ENCODE results near the gene EIF3L.

EIF3L gene

DNA sequence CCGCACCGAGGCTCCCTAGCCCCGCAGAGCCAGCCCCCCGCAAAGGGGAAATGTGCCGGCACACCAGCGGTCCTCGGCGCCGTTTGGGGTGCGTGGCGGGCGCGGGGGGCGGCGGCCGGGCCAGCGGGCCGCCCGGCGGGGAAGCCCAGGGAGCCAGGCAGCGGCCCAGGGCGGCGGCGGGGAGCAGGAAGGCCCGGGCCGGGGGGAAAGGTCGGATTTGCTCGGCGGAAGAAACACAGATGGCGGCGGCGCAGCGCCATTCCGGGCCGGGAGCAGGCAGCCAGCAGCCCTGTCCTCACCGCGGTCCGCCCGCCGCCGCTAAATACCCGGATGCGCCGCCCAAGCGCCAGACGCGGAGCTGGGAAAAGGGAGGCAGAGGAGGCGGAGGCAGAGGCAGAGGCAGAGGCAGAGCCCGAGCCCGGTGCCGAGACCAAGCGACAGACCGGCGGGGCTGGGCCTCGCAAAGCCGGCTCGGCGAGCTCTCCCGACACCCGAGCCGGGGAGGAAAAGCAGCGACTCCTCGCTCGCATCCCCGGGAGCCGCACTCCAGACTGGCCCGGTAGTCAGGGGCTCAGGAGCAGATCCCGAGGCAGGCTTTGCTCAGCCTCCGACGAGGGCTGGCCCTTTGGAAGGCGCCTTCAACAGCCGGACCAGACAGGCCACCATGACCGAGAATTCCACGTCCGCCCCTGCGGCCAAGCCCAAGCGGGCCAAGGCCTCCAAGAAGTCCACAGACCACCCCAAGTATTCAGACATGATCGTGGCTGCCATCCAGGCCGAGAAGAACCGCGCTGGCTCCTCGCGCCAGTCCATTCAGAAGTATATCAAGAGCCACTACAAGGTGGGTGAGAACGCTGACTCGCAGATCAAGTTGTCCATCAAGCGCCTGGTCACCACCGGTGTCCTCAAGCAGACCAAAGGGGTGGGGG, 44.1 kb upstream of the EIF3L start:
- no peak for DNase-seq (ENCODE audit: low read depth)

DNA sequence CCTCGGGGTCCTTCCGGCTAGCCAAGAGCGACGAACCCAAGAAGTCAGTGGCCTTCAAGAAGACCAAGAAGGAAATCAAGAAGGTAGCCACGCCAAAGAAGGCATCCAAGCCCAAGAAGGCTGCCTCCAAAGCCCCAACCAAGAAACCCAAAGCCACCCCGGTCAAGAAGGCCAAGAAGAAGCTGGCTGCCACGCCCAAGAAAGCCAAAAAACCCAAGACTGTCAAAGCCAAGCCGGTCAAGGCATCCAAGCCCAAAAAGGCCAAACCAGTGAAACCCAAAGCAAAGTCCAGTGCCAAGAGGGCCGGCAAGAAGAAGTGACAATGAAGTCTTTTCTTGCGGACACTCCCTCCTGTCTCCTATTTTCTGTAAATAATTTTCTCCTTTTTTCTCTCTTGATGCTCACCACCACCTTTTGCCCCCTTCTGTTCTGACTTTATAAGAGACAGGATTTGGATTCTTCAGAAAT, 43.4 kb upstream of the EIF3L start:
- DNase-seq (ENCODE audit: low read depth) = no peak
- H3K4me3 ChIP-seq (ENCODE audit: low read depth, low read length) = no peak overlapping the region; the same call in 1 of the 2 replicates
- TF ChIP-seq, protein P1, sequence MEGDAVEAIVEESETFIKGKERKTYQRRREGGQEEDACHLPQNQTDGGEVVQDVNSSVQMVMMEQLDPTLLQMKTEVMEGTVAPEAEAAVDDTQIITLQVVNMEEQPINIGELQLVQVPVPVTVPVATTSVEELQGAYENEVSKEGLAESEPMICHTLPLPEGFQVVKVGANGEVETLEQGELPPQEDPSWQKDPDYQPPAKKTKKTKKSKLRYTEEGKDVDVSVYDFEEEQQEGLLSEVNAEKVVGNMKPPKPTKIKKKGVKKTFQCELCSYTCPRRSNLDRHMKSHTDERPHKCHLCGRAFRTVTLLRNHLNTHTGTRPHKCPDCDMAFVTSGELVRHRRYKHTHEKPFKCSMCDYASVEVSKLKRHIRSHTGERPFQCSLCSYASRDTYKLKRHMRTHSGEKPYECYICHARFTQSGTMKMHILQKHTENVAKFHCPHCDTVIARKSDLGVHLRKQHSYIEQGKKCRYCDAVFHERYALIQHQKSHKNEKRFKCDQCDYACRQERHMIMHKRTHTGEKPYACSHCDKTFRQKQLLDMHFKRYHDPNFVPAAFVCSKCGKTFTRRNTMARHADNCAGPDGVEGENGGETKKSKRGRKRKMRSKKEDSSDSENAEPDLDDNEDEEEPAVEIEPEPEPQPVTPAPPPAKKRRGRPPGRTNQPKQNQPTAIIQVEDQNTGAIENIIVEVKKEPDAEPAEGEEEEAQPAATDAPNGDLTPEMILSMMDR (IDR thresholded peaks at IDR 0.05; ENCODE audit: low read depth, low read length, missing control alignments) = no peak

More for the DNA sequence above, 44.1 kb upstream of the EIF3L start:
- H3K4me3 ChIP-seq (ENCODE audit: low read depth, low read length) = peak overlapping the region; percentile 47
- TF ChIP-seq, protein P1 (IDR thresholded peaks at IDR 0.05; ENCODE audit: low read depth, low read length, missing control alignments) = no peak

DNA sequence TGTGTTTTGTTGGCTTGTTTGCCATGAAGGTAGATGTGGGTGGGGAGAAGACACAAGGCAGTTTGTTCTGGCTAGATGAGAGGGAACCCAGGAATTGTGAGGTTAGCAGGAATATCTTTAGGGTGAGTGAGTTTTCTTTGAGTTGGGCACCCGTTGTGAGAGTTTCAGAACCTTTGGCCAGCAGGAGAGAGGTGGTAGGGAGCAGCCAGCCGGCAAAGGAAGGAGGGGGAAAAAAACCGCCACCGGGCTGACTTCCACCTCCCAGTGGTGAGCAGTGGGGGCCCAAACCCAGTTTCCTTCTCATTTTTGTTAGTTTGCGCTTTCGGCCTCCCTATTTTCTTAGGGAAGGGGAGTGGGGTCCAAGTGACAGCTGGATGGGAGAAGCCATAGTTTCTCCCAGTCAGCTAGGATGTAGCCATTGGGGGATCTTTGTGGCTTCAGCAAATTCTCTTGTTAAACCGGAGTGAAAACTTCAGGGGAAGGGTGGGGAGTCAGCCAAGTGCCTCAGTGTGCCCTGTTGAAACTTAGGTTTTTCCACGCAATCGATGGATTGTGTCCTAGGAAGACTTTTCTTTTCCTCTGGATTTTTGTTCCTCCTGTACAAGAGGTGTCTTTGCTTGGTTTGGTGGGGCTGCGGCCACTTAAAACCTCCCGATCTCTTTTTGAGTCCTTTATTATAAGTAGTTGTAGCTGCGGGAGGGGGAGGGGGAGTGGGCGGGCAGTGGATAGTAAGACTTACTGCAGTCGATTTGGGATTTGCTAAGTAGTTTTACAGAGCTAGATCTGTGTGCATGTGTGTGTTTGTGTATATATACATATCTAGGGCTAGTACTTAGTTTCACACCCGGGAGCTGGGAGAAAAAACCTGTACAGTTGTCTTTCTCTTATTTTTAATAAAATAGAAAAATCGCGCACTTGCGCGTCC, 42.5 kb upstream of the EIF3L start:
- no peak for DNase-seq (ENCODE audit: low read depth)
- TF ChIP-seq, protein P1 (IDR thresholded peaks at IDR 0.05; ENCODE audit: low read depth, low read length, missing control alignments) = no peak
- no peak overlapping the region; the same call in 1 of the 2 replicates for H3K4me3 ChIP-seq (ENCODE audit: low read depth, low read length)

DNA sequence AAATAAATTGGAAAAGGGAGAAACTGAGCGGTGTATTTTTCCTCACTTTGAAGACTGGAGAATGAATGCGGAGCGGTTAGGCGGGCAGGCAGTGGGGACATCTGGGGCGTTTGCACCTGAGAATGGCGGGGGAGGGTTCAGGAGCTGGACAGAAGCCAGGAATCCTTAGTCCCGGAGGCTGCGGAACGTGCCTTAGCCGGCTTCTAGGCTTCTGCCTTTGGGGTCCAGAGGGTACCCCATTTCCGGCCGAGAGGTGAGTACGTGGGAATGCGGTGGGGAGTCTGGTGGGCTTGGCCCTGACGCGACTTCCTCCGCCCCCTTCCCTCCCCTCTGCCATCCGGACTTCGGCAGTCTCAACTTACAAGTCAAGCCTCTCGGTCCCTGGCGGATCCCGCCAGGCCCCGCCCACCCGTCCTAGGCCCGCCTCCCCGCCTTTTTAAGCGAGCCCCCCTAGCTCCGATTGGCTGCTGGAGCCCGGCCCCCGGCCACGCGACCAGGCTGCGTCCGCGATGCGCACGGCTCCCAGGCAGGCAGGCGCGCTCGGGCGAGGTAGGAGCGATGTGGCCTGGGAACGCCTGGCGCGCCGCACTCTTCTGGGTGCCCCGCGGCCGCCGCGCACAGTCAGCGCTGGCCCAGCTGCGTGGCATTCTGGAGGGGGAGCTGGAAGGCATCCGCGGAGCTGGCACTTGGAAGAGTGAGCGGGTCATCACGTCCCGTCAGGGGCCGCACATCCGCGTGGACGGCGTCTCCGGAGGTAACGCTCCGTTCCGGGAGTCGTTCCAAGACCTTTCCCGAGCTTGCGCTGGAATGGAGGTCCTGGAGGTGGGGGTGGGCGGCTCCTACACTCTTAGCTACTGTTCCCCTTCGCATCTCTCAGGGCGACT, 41.6 kb upstream of the EIF3L start, which contains the start of gene GCAT:
GCAT (plus strand) TSS at position 525 of the 884 bp plus-strand sequence; CDS start at position 559, 34 bp downstream.
- peak within 1 kb of the TSS; percentile 80 for H3K4me3 ChIP-seq (ENCODE audit: low read depth, low read length)
- DNase-seq (ENCODE audit: low read depth) = peak; percentile 75
- TF ChIP-seq, protein P1 (IDR thresholded peaks at IDR 0.05; ENCODE audit: low read depth, low read length, missing control alignments) = no peak

DNA sequence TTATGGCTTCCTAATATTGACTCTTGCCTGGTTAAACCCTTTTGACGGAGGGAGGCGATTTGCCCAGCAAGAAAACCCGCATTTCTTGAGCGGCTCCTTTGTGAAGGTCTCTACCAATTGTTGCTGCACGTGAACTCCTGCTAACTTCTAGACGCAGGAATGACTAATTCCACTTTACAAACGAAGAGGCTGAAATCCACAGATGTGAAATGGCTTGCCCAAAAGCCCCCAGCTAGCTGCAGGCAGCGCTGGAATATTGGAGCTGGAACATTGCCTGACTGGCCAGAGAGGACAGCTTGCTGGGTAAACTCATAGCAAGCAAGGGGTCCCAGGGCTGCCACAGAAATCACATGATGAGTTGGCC, 40.9 kb upstream of the EIF3L start:
- no peak for DNase-seq (ENCODE audit: low read depth)
- TF ChIP-seq, protein P1 (IDR thresholded peaks at IDR 0.05; ENCODE audit: low read depth, low read length, missing control alignments) = no peak
- H3K4me3 ChIP-seq (ENCODE audit: low read depth, low read length) = peak overlapping the region; percentile 80
